ENCODE data around the gene HNMT.
"Not testable (repeated sequence)": the region's sequence is repeated elsewhere in the genome, so short reads cannot be mapped to it uniquely, and the experiment has no call there.

HNMT gene

GRCh38 chr2:138043588-138043987 lies 79.3 kb downstream of the HNMT start:
- not testable (repeated sequence) for DNase-seq, ATAC-seq

- ATAC-seq (no peak), DNase-seq (no peak)
Observed at GRCh38 chr2:138058427-138058826, 94.2 kb downstream of the HNMT start.

- ATAC-seq (no peak), DNase-seq (no peak)
Observed at GRCh38 chr2:138059487-138060300, 95.4 kb downstream of the HNMT start.

- ATAC-seq (no peak), DNase-seq (no peak)
Observed at GRCh38 chr2:138060301-138060635, 96.0 kb downstream of the HNMT start.

GRCh38 chr2:138061961-138062360 lies 97.7 kb downstream of the HNMT start:
- no peak for ATAC-seq
- DNase-seq, result no peak

GRCh38 chr2:138063181-138063580 lies 98.9 kb downstream of the HNMT start:
- DNase-seq (no peak), ATAC-seq (no peak)
